ENCODE data around the gene USO1.
A peak's percentile ranks its signal among the peaks of the same experiment; 100 is the strongest.
"Not testable (repeated sequence)": the region's sequence is repeated elsewhere in the genome, so short reads cannot be mapped to it uniquely, and the experiment has no call there.

The USO1 gene

GRCh38 chr4:75715105-75715799 is 9.1 kb upstream of the USO1 start:
- no peak for TF ChIP-seq CTCF (IDR thresholded peaks at IDR 0.05; ENCODE audit: low read depth, low read length)
- H3K4me3 ChIP-seq (ENCODE audit: low read depth, low read length) = 0 out of 2 replicates have a peak overlapping the region, but pooled peaks have one; percentile 12

- H3K4me3 ChIP-seq (ENCODE audit: low read depth, low read length) = not testable (repeated sequence)
Measured at GRCh38 chr4:75716054-75716453, 8.3 kb upstream of the USO1 start.

GRCh38 chr4:75717408-75717807 is 7.0 kb upstream of the USO1 start:
- H3K4me3 ChIP-seq (ENCODE audit: low read depth, low read length) = no peak overlapping the region
- TF ChIP-seq CTCF (IDR thresholded peaks at IDR 0.05; ENCODE audit: low read depth, low read length) = no peak

- no peak for TF ChIP-seq CTCF (IDR thresholded peaks at IDR 0.05; ENCODE audit: low read depth, low read length)
- H3K4me3 ChIP-seq (ENCODE audit: low read depth, low read length) = no peak overlapping the region
Measured at GRCh38 chr4:75718529-75718928, 5.8 kb upstream of the USO1 start.

- no peak for TF ChIP-seq CTCF (IDR thresholded peaks at IDR 0.05; ENCODE audit: low read depth, low read length)
- no peak overlapping the region for H3K4me3 ChIP-seq (ENCODE audit: low read depth, low read length)
Measured at GRCh38 chr4:75722417-75722816, 2.0 kb upstream of the USO1 start.

GRCh38 chr4:75723163-75724065 is 963 bp upstream of the USO1 start:
- no peak for TF ChIP-seq CTCF (IDR thresholded peaks at IDR 0.05; ENCODE audit: low read depth, low read length)
- H3K4me3 ChIP-seq (ENCODE audit: low read depth, low read length) = peak overlapping the region; percentile 97

- peak overlapping the region; percentile 97 for H3K4me3 ChIP-seq (ENCODE audit: low read depth, low read length)
- no peak for TF ChIP-seq CTCF (IDR thresholded peaks at IDR 0.05; ENCODE audit: low read depth, low read length)
Measured at GRCh38 chr4:75724867-75725724, 719 bp downstream of the USO1 start.

- H3K4me3 ChIP-seq (ENCODE audit: low read depth, low read length) = peak overlapping the region; percentile 97
Measured at GRCh38 chr4:75725942-75726538, 1.7 kb downstream of the USO1 start.
